Gastrocnemius medialis (tissue), 4 donors: ENCODE measurements around the gene PCP4L1.

ENCODE experiments used
- CTCF ChIP-seq, 5 experiments: fragments of 450-650 bp in 3 of 5; fragments of 200-600 bp in 2 of 5; sonication (generic) in 2 of 5; IDR thresholded peaks in 4 of 5; conservative IDR thresholded peaks in 1 of 5; 1 replicate in 4 of 5; 2 replicates in 1 of 5; pipeline ENCODE4 v1.5.1; 2016 to 2019; ENCODE audit warnings: antibody characterized with exemption in 5 of 5, mild to moderate bottlenecking in 3 of 5, moderate library complexity in 3 of 5
- POLR2A ChIP-seq, 2 donors: fragments of 450-650 bp; IDR thresholded peaks; one replicate each; pipeline ENCODE4 v1.6.1; 2017; ENCODE audit warnings: antibody characterized with exemption in 2 of 2, mild to moderate bottlenecking in 2 of 2, moderate library complexity in 2 of 2

- TF ChIP-seq CTCF (IDR thresholded peaks at IDR 0.05 in 4 of 5, conservative IDR thresholded peaks at IDR 0.05 in 1 of 5) (no peak), POLR2A (IDR thresholded peaks at IDR 0.05) (no peak)
Measured at GRCh38 chr1:161217831-161218230, 40.7 kb upstream of the PCP4L1 start.
